AG20443 (cell line): ENCODE measurements around the gene CEACAM1.
A peak's percentile ranks its signal among the peaks of the same experiment; 100 is the strongest.
"Not testable (repeated sequence)": the region's sequence is repeated elsewhere in the genome, so short reads cannot be mapped to it uniquely, and the experiment has no call there.

ENCODE experiments used
- DNase-seq: peaks from one replicate; pipeline ENCODE4 v3.0.0; 2012; ENCODE audit warnings: low spot score, mixed read lengths

The CEACAM1 gene

DNA sequence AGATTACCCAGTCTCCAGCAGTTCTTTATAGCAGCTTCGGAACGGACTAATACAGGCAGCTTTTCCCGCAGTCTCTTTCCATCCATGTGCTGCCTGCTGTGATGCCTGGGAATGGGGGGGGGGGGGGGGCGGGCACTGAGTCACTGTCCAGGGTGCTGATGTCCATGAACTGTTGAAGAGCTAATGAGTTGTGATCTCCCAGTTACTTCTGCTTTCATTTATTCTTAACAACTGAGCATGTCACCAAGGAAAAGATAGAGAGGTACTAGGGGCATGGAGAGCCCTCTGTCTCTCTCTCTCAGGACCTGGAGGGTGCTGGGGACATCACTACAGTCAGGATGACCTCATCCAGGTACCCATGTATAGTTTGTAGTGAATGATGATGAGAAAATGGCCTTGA is 20.3 kb upstream of the CEACAM1 start:
- DNase-seq = no peak

DNA sequence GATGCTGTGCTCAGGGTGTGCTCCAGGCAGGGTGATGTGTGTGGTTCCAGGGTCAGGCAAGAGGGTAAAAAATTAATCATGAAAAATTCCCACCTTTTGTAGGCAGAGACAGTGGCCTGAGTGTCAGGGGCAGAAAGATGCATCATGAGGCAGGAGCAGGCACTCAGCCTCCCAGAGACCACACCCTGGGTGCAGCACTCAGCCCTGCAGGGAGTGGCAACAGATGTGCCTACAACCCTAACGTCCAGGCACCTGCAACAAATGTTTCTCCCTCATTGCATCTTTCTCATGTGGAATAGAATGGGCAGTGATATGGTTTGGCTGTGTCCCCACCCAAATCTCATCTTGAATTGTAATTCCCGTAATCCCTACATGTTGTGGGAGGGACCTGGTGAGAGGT is 19.6 kb upstream of the CEACAM1 start:
- DNase-seq = no peak

DNA sequence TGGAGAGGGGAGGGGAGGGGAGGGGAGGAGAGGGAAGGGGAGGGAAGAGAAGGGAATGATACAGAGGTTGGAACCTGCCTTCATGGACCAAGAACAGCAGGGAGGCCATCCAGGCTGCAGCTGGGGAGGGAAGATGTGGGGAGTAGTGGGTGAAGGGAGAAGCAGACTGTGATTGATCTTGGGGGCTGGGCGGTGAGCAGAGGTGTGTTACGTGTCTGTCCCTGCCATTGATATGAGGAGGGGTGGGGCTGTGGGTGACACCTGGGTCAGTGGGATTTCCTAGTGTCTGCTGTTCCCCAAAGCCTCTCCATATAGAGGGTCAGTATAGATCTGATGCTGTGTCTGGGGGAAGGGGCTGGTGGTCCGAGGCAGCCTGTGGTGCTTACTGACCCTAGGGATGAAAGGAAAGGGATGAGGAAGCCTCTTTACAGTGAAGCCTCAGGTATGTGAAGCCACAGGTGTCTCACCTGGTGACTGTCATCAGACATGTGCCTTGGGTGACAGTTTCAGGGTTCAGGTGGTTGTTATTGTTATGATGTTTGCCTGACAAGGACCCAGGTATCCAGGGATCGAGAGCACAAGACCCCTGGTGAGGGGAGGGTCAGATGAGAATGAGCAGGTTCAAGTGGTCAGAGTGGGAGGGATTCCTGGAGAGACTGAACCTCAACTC is 18.7 kb upstream of the CEACAM1 start:
- no peak for DNase-seq

DNA sequence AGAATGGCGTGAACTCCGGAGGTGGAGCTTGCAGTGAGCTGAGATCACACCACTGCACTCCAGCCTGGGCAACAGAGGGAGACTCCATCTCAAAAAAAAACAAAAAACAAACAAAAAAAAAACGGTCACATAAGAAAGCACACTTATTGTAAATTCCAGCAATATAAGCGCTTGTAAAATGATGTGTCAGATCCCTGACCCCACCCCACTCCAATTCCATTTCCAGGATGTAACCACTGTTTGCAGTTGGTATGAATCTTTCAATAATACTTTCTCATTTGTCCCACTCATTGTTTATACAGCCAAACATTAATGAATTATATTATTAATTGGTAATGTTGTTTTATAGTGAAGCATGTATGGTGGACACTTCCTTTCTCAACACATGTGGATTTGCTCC is 15.9 kb upstream of the CEACAM1 start:
- no peak for DNase-seq

DNA sequence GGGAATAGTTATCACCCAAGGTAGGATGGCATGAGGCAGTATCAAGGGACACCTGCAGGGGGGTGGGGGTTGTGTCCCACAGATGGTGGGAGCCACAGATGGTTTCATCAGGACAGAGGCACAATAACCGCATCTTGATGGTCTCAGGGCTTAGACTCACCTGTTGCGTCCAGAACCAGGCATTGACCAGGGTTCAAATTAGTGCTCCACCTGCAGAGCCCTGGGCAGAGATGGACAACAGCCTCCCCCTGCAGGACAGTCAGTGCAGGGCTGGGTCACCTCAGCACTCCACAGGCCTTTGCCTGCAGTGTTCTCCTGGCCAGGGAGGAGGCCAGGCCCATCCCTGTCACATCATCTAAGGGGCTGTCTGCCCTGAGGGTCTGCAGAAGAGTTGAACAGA is 14.5 kb upstream of the CEACAM1 start:
- no peak for DNase-seq

DNA sequence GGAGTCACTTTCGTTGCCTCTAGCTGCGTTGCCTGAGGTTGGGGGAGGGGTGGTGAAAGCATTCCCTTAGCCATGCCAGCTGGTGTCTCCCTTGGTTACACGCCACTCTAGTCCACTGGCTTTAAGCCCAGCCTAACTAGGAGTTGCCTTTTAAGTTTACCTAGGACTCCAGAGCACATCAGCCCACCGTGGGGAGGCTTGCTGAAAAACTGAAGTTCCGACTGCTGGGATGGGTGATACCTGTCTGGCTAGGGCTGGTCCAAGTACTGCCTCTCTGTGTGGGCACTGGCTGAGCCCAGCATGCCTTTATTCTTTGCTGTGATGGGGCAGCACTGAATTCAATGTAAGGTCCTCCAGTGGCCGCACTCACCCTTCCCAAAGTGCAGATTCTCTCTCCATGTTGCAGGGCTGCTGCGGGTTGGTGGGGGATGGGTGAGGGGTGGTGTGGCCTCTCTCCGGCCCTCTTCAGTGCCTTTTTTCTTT is 11.8 kb upstream of the CEACAM1 start:
- no peak for DNase-seq

DNA sequence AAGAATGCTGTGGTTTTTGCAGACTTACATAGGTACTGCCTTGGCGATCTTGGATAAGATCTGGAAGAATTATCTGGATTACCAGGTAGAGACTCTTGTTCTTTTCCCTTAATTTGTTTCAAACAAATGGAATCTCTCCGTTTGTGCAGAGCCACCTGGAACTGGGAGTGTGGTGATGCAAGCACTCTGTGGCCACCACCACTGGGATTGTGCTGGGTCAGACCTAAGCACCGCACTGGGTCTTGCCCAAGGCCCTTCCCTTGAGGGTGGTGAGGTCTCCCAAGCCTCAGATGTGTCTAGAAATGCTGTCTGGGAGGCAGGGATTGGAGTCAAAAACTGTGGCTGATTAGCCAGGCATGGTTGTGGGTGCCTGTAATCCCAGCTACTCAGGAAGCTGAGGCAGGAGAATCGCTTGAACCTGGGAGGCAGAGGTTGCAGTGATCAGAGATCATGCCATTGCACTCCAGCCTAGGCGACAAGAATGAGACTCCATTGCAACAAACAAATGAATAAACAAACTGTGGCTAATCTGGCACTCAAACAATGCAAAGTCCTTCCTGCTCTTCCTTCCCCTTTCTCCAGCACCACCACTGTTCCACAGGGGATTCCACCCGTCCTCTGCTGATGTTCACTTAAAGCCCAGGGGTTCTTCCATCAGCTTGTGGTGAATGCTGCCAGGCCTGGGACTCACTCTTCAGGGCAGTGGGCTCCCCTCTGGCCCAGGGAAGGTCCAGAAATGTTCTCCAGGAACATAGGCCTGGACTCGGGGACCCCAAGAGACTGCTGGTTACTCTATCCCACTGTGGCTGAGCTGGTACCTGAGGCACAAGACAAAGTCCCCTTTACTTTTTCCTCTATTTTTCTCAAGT is 10.8 kb upstream of the CEACAM1 start:
- no peak for DNase-seq

DNA sequence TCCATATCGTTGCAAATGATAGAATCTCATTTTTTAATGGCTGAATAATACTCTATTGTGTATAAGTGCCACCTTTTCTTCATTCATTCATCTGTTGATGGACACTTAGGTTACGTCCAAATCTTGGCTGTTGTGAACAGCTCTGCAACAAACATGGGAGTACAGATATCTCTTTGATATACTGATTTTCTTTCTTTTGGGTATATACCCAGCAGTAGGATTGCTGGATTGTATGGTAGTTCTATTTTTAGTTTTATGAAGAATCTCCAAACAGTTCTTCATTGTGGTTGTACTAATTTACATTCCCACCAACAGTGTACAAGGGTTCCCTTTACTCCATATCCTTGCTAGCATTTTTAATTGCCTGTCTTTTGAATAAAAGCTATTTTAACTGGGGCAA is 7.0 kb upstream of the CEACAM1 start:
- not testable (repeated sequence) for DNase-seq

DNA sequence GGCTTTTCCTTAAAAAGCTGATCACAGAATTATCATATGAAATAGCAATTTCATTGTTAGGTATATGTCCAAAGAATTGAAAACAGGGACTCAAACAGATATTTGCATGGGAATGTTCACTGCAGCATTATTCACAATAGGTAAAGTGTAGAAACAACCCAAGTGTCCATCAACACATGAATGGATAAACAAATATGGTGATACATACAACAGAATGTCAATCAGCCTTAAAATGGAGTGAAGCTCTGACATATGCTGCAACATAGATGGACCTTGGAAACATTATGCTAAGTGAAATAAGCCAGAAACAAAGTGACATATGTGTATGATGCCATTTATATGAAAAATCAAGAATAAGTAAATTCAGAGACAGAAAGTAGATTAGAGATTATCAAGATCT is 6.1 kb upstream of the CEACAM1 start:
- DNase-seq = no peak

DNA sequence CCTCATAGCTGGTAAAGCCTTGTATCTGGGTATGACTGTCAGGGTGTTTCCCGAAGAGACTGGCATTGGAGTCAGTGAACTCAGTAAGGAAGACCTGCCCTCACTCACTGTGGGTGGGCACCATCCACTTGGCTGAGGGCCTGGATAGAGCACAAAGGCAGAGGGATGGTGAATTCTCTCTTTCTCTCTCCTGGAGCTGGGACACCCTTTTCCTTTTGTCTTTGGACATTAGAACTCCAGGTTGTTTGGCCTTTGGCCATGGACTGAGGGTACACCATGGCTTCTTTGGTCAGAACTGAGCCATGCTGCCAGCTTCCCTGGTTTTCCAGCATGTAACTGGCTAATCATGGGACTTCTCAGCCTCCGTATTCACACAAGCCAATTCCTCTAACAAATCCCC is 4.6 kb upstream of the CEACAM1 start:
- no peak for DNase-seq

DNA sequence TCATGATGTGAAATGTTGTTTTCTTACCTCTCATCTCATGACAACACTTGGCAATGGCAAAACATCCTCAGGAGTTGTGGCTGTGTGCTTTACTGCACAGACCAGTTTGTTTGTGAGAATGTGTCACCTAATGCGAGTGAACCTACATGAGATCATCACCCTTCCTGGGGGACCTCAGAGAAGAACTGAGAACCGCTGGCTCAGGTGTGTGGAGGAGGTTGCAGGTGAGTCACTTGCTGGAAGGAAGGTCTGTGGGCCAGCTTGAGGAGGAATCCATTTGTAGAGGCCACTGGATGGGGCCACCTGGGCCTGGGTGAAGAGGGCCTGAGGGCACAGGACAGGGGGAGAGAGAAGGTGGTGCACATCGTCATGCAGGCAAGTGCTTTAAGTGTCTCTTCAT is 3.0 kb upstream of the CEACAM1 start:
- DNase-seq = no peak

DNA sequence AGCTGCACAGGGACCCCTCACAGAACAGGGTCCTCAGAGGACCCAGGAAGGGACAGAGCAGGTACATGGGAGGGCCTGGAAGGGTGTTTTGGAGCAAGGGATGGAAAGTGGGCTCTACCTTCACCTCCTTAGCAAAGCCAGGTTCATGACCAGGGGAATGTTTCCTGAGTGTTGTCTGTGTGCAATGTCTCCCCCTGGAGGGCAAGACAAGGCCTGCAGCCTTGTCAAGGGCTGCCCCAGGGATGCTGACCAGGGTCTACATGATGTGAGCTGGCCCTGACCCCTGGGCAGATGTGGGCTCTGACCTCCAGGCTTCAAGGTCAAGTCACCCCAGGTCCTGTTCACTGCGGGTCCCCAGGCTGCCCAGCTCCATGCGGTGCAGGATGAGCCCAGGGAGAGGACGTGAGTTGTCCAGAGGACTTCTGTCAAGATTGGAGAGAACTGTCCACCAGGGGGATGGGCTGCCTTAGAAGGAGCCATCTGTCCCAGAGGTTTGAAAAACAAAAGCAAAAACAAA is 1.0 kb upstream of the CEACAM1 start:
- DNase-seq = peak; percentile 80

DNA sequence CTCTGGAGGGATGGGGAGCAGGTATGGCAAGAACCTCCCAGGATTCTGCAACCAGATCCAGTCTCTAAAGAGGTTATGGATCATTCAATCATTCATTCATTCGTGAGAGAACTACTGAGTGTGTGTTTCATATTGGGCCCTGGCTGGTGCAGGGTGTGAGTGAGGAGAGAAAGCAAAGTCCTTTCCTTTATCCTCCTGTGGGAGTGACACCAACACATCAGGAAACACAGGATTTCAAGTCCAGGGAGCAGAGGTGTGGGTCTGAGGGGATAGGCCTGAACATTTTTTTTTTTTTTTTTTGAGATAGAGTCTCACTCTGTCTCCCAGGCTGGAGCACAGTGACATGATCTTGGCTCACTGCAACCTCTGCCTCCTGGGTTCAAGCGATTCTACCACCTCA is 3.3 kb downstream of the CEACAM1 start:
- DNase-seq = no peak

DNA sequence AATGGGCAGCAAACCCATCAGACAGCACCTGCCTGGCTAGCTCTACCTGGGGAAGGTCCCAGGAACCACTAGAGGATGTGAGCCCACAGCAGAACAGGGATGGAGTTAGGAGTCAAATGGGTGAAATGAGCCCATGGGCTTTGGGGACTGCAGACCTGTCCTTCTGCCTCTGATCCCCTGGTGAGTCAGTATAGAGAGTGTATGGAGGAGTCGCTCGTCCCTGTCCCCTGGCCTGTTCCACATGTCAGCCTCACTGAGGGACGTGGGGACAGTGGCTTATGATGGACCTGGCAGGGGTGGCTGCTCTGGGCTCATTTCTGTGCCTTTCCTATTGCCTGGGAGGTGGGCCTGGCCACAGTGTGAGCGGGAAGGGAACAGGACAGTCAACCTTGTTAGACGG is 4.0 kb downstream of the CEACAM1 start:
- no peak for DNase-seq

DNA sequence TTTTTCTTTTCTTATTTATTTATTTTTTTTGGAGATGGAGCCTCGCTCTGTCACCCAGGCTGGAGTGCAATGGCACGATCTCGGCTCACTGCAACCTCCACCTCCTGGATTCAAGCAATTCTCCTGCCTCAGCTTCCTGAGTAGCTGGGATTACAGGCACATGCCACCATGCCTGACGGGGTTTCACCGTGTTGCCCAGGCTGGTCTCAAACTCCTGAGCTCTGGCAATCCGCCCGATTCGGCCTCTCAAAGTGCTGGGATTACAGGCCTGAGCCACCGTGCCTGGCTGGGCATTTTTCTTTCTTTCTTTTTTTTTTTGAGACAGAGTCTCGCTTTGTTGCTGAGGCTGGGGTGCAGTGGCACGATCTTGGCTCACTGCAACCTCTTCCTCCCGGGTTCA is 6.0 kb downstream of the CEACAM1 start:
- DNase-seq = not testable (repeated sequence)

DNA sequence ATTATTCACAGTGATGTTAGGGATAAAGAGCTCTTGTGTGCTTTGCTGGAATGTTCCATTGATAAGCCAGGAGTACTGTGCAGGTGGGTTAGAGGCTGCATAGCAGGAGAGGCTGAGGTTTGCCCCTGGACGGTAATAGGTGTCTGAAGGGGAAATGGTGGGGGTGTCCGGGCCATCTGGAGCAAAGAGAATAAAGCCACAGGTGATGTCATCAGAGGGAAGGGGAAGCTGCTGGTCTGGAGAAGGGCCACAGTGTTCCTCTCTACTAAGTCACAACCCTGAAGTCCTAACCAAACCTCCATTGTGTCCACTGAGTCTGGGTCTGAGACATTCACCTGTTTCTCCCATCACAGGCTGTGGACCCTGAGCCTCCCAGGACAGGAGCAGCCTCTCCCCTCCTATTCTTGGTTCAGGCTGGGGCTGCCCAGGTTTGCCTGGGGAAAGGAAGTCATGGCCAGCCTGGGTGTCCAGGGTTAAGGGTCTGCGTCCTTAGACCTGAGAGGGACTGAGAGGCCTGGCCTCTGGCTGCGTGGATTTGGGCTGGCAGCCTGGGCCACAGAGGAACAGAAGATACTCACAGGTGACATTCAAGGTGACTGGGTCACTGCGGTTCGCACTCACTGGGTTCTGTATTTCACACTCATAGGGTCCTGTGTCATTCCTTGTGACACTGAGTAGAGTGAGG is 6.8 kb downstream of the CEACAM1 start:
- DNase-seq = no peak

DNA sequence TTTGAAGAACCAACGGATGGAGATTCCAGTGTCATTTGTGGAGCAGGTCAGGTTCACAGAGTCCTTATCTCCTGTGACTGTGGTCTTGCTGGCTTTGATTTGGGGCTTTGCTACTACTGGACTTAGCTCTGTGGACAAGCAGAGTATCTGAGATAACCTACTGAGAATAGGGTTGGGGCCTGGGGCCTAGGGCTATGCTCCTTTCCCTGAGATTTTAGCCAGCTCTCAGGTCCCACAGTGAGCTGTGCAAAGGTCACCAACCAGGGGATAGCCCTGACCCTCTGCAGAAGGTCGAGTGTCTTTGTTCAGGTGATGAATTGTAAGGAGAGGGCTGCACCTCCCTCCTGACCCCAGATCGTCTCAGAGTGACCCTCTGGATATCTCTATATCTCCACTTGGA is 9.2 kb downstream of the CEACAM1 start:
- DNase-seq = no peak

DNA sequence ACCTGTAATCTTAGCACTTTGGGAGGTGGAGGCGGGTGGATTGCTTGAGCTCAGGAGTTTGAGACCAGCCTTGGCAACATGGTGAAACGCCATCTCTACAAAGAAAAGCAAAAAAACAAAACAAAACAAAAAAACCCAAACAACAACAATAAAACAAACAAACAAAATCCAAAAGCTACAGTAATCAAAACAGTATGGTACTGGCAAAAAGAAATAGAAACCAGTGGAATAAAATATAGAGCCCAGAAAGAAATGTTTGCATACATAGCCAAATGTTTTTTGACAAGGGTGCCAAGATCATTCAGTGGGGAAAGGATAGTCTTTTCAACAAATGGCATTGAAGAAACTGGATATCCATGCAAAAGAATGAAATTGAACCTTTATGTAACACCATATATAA is 11.5 kb downstream of the CEACAM1 start:
- no peak for DNase-seq

DNA sequence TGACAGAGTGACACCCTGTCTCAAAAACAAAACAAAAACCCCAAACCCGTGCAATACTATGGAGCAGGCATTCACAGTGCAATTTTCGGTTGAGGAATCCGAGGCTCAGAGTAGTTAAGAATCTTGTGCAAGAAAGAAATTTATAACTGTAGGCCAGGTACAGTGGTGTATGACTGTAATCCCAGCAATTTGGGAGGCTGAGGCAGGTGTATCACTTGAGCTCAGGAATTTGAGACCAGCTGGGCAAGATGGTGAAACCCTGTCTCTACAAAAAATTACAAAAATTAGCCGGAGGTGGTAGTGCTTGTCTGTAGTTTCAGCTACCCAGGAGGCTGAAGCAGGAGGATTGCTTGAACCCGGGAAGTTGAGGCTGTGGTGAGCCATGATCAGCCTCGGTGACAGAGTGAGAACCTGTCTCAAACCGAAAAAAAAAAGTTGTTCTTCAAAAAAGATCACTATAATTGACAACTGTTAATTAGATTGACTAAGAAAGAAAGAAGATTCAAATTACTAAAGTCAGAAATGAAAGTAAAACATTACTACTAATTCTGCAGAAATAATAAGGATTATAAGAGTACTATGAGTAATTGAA is 12.9 kb downstream of the CEACAM1 start:
- DNase-seq = no peak

DNA sequence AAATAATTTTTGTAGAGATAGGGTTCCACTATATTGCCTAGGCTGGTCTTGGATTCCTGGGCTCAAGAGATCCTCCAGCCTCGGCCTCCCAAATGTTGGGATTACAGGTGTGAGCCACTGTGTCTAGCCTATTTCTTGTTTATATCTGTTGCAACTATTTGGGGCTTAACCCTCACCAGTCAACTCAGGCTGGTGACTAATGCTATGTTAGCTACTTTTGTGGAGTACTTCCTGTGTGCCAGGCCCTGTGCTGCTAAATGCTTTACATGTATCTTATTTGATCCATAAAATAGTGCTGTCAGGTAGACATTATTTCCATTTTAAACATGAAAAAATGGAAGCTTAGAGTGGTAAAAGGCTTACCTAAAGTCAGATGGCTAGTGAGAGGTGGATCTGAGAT is 13.8 kb downstream of the CEACAM1 start:
- no peak for DNase-seq

DNA sequence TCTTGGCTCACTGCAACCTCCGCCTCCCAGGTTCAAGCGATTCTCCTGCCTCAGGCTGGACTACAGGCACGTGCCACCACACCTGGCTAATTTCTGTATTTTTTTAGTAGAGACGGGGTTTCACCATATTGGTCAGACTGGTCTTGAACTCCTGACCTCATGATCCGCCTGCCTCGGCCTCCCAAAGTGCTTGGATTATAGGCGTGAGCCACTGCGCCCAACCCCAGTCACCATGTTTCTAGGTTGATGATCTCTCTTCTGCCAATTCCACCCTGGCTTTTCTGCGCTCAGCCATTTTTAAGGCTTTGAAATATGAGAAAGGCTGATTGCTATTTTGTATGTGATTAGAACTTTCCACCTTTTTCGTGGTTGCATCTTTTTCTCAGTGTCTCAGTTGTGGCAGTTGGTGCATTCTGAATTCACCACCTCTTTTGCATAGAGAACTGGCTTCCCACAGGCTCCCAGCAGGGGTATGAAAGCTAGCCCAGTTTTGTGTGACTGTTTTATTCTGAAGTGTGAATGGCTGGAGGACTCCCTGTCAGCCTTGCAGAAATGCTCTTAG is 15.5 kb downstream of the CEACAM1 start:
- DNase-seq = no peak

DNA sequence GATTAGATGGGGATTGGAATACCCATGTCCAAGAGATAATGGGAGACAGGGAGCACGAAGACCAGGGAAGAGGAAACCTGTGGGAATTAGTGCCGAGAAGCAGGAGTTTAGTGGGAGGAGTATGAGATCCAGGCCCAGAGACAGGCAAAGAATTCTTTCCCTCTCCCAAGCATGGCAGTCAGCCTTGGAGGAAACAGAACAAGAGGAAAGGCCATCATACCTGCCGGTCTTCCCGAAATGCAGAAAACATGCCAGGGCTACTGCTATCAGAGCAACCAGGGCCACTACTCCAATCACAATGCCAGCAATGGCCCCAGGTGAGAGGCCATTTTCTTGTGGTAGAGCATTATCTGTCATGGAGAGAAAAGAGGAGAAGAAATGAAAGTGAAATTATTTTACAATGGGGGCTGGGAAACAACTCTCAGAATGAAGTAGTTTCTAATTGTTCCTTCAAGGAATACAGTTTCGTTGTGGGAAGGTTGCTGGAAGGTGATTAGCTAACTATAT is 16.1 kb downstream of the CEACAM1 start:
- no peak for DNase-seq
